Measurements from ENCODE around the gene SCYGR3. TPM values are rescaled to one million over a fixed set of nuclear protein-coding genes. Genes with fewer than 3 reads are reported as not detected.

The SCYGR3 gene
- total RNA-seq, 1 experiment from 2014 or later, result not detected

Other genes starting within 250 kb of the SCYGR3 start
- gene TM4SF20, start 235.5 kb downstream of the SCYGR3 start, total RNA-seq (2014; rRNA removed; shearing (Covaris generic)), result not detected in 2 replicates
- not detected in 2 replicates for gene SCYGR1, start 226.9 kb downstream of the SCYGR3 start, total RNA-seq (2014; rRNA removed; shearing (Covaris generic))
- 85.0 and 120 TPM in 2 replicates for gene AGFG1, start 142.7 kb downstream of the SCYGR3 start, total RNA-seq (2014; rRNA removed; shearing (Covaris generic))
- not detected in 2 replicates for gene SCYGR2, start 15.9 kb downstream of the SCYGR3 start, total RNA-seq (2014; rRNA removed; shearing (Covaris generic))
- gene SCYGR4, start 2.7 kb upstream of the SCYGR3 start, total RNA-seq (2014; rRNA removed; shearing (Covaris generic)), result not detected in 2 replicates
- gene SCYGR5, start 52.0 kb upstream of the SCYGR3 start, total RNA-seq (2014; rRNA removed; shearing (Covaris generic)), result not detected in 2 replicates
- not detected in 2 replicates for gene SLC19A3, start 103.2 kb upstream of the SCYGR3 start, total RNA-seq (2014; rRNA removed; shearing (Covaris generic))
- not detected in 2 replicates for gene SCYGR6, start 109.9 kb upstream of the SCYGR3 start, total RNA-seq (2014; rRNA removed; shearing (Covaris generic))
- gene SCYGR7, start 113.5 kb upstream of the SCYGR3 start, total RNA-seq (2014; rRNA removed; shearing (Covaris generic)), result not detected in 2 replicates
- not detected in 2 replicates for gene SCYGR8, start 131.1 kb upstream of the SCYGR3 start, total RNA-seq (2014; rRNA removed; shearing (Covaris generic))
- 2.2 and 3.8 TPM in 2 replicates for gene CCL20, start 199.0 kb upstream of the SCYGR3 start, total RNA-seq (2014; rRNA removed; shearing (Covaris generic))

Measured in RPMI7951 (cell line).